Body of pancreas (tissue), 4 donors: ENCODE data around the gene MAB21L4. TPM values are rescaled to one million over a fixed set of nuclear protein-coding genes. Genes with fewer than 3 reads are reported as not detected.

ENCODE experiments used
- ATAC-seq: fragments of 150-250 bp; one replicate; pipeline ENCODE4 v1.9.1; 2016
- DNase-seq, 4 donors: peaks; one replicate each; pipeline ENCODE4 v3.0.0-alpha.2; 2019
- H3K27ac ChIP-seq, 4 donors: fragments of 200-600 bp; sonication (generic); 1 replicate in 3 of 4; 2 replicates in 1 of 4; pipeline versions ENCODE4 v1.5.1 to v1.6.1; 2016 to 2019; ENCODE audit warnings: mild to moderate bottlenecking in 1 of 4, mixed read lengths in 1 of 4, moderate library complexity in 1 of 4
- H3K27me3 ChIP-seq, 2 donors: fragments of 200-600 bp; sonication (generic); one replicate each; pipeline ENCODE4 v1.6.0; 2016; ENCODE audit warnings: mild to moderate bottlenecking in 1 of 2
- H3K36me3 ChIP-seq, 2 donors: fragments of 200-600 bp; sonication (generic); replicated peaks in 1 of 2; 2 replicates each; pipeline ENCODE4 v1.5.1; 2016; ENCODE audit warnings: low read depth in 2 of 2; ENCODE audit not compliant: insufficient read depth in 1 of 2
- H3K4me1 ChIP-seq: fragments of 200-600 bp; sonication (generic); one replicate; pipeline ENCODE4 v1.6.0; 2016
- H3K4me3 ChIP-seq, 2 donors: fragments of 200-600 bp; sonication (generic); 1 replicate in 1 of 2; 2 replicates in 1 of 2; pipeline ENCODE4 v1.5.1; 2016 to 2019
- H3K9me3 ChIP-seq, 3 donors: fragments of 200-600 bp; sonication (generic); 1 replicate in 2 of 3; 2 replicates in 1 of 3; pipeline ENCODE4 v1.5.1; 2016
- POLR2A ChIP-seq, 3 donors: fragments of 450-650 bp; IDR thresholded peaks; one replicate each; pipeline ENCODE4 v1.6.1; 2016; ENCODE audit warnings: antibody characterized with exemption in 3 of 3, mild to moderate bottlenecking in 2 of 3
- WGBS, 2 donors: methylation state at CpG; one replicate each; pipeline ENCODE4 v1.1.5; 2017; 5-methylcytosine and 5-hydroxymethylcytosine counted together
- intact Hi-C: fragments of 100-400 bp; cut with DNase I; formaldehyde crosslinking; loops from one replicate; pipeline ENCODE4 v1.15.1; 2023
- total RNA-seq, 2 donors: library from RNA; depleted of rRNA; stranded (reverse); fragments of >200 nt; gene quantifications; one replicate each; pipeline ENCODE4 v1.1.0, GENCODE V29; 2016
- TF ChIP-seq, protein P1 (sequence below), 7 experiments: fragments of 450-650 bp in 4 of 7; fragments of 200-600 bp in 3 of 7; sonication (generic) in 3 of 7; IDR thresholded peaks; one replicate each; pipeline ENCODE4 v1.5.1; 2016 to 2019; ENCODE audit warnings: antibody characterized with exemption in 7 of 7

Gene MAB21L4
- total RNA-seq, 2 donors from 2014 or later, result 0.26 TPM; not detected in 1

DNA sequence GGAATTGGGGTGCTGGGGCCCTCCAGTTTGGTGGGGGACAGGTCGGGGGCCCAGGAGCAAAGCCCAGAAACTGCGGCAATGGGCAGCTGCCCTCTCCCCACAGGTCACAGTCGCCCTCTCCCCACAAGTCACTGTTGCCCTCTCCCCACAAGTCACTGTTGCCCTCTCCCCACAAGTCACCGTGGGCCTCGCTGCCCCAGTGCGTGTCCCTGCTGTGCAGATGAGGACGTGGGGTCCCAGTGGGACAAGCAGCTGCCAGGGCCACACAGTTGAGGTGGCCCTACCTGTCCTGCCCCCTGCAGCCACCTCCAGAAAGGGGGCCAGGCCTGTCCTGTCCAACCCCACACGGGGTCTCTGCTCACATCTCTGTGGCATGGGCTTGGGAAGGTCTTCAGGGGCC, 40.3 kb downstream of the MAB21L4 start:
- Histone ChIP-seq H3K27ac (no peak overlapping the region), H3K9me3 (no peaks in the 10 kb centered on the region), H3K27me3 (no peaks in the 10 kb centered on the region), H3K4me3 (no peak overlapping the region), H3K36me3 (no peaks in the 10 kb centered on the region), H3K4me1 (peaks cover 13% of the 10 kb centered on the region)
- intact Hi-C loops, result no loop called here
- TF ChIP-seq, protein P1, sequence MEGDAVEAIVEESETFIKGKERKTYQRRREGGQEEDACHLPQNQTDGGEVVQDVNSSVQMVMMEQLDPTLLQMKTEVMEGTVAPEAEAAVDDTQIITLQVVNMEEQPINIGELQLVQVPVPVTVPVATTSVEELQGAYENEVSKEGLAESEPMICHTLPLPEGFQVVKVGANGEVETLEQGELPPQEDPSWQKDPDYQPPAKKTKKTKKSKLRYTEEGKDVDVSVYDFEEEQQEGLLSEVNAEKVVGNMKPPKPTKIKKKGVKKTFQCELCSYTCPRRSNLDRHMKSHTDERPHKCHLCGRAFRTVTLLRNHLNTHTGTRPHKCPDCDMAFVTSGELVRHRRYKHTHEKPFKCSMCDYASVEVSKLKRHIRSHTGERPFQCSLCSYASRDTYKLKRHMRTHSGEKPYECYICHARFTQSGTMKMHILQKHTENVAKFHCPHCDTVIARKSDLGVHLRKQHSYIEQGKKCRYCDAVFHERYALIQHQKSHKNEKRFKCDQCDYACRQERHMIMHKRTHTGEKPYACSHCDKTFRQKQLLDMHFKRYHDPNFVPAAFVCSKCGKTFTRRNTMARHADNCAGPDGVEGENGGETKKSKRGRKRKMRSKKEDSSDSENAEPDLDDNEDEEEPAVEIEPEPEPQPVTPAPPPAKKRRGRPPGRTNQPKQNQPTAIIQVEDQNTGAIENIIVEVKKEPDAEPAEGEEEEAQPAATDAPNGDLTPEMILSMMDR (IDR thresholded peaks at IDR 0.05), result no peak
- TF ChIP-seq POLR2A (IDR thresholded peaks at IDR 0.05), result no peak
- DNase-seq (no peak), ATAC-seq (no peak)
- 96 to 100% methylated on average over 4 to 7 of the region's 8 CpGs for WGBS, 2 donors

DNA sequence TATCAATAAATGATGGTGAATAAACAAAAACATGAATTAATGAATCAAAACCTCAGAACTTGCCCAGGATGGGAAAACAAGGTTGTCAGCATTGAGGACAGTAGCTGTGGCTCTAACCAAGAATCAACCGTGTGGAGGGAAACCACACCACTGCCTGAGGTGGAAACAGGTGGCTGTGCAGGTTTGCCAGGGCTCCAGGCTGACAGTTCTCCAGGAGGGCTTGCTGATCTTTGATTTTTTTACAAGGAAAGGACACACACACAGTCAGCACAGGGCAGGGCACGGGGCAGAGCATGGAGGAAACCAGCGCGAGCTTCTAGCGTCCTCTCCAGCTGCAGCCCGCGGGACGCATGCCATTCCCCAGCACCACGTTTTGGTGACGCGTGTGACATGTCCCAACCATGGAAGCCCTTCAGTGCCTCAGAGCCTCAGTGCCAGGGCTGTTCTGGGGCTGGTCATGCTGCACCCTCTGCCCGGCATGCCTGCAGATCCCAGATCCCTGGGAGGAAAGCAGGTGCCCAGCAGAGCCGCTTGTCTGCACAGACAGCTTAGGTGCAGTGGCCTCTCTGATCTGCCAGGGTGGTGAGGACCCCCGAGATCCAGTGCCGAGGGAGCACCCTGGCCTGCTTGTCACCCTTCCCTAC, 43.2 kb downstream of the MAB21L4 start:
- intact Hi-C loops, result no loop called here
- H3K27ac ChIP-seq, result no peak overlapping the region
- H3K4me3 ChIP-seq, result no peak overlapping the region
- DNase-seq (no peak), ATAC-seq (no peak)
- peaks cover 13% of the 10 kb centered on the region for H3K4me1 ChIP-seq
- no peaks in the 10 kb centered on the region for H3K9me3 ChIP-seq
- no peak for TF ChIP-seq POLR2A (IDR thresholded peaks at IDR 0.05)
- TF ChIP-seq, protein P1 (IDR thresholded peaks at IDR 0.05), result no peak
- WGBS, 2 donors, result 63 to 77% methylated on average over 4 to 15 of the region's 15 CpGs
- H3K36me3 ChIP-seq, result no peaks in the 10 kb centered on the region
- no peaks in the 10 kb centered on the region for H3K27me3 ChIP-seq

DNA sequence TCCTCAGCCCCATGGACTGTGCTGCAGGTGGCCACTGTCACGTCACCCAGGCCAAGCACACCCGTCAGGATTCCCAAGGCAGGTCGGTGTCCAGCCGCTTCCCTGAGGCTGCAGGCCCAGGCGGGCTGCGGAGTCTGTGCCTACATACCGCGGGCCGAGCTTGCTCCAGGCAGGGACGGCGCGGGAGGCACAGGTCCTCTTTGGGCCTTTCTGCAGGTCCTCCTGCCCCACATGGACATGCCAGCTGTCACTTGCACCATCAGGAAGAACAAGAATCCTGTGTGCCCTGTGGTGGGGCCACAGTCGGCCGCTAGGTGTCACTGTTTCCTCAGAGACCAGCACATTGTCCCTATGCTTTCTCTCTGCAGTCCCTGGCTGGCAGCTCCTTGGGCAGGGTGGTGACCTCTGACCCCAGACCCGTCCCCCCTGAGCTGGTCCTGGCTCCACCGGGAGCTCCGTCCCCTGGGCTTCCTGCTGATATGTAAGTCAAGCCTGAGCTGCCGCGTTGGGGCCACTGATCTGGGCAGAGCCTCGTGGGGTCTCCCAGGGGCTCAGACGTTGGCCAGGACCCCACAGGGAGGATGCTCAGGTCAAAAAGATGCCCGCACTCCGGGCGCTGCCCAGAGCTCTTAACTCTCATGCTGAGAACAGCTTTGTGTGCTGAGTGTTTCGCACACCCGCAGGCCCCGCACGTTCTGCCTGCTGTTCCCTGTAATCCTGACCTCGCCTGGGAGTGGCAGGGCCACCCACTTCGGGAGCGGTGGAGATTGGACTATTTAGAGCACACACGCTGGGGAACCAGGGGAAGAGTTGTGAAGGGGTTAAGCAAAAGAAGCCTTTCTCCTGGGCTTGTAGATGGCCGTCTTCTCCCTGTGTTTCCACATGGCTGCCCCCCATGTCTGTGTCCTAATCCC, 44.6 kb downstream of the MAB21L4 start:
- intact Hi-C loops, result no loop called here
- peak; percentile 95 for ATAC-seq
- 34% methylated on average over 8 to 30 of the region's 33 CpGs for WGBS, 2 donors

DNA sequence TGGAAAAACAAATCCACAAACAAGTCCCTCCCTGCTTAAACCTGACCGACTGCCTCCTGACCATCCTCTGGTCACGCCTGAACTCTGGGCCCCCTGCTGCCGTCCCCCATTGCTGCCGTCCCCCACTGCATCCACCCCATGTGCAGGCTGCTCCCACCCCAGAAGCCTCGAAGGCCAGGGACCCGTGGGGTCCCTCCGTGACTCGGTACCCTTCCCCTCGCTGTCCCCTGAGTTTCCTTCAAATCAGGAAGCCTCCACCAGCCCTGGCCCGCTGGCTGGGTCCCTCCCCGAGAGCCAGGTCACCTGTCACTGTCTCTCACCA, 45.2 kb downstream of the MAB21L4 start:
- intact Hi-C loops, result no loop called here
- Histone ChIP-seq H3K27me3 (no peaks in the 10 kb centered on the region), H3K4me1 (no peaks in the 10 kb centered on the region), H3K36me3 (no peaks in the 10 kb centered on the region), H3K27ac (no peak overlapping the region), H3K9me3 (no peaks in the 10 kb centered on the region), H3K4me3 (no peak overlapping the region)
- ATAC-seq (no peak), DNase-seq (no peak)
- no peak for TF ChIP-seq POLR2A (IDR thresholded peaks at IDR 0.05)
- TF ChIP-seq, protein P1 (IDR thresholded peaks at IDR 0.05), result no peak
- 50 to 65% methylated on average over 11 of the region's 11 CpGs for WGBS, 2 donors

More for the DNA sequence above, 44.6 kb downstream of the MAB21L4 start:
- H3K9me3 ChIP-seq, result no peaks in the 10 kb centered on the region
- H3K4me3 ChIP-seq, result no peak overlapping the region
- no peak for TF ChIP-seq POLR2A (IDR thresholded peaks at IDR 0.05)
- TF ChIP-seq, protein P1 (IDR thresholded peaks at IDR 0.05), result peak; percentile 91 to 98 (median 95)
- H3K27ac ChIP-seq, result no peak overlapping the region
- H3K27me3 ChIP-seq, result no peaks in the 10 kb centered on the region
- peak; percentile 88 to 94 (median 90) for DNase-seq
- H3K36me3 ChIP-seq, result no peaks in the 10 kb centered on the region
- H3K4me1 ChIP-seq, result no peaks in the 10 kb centered on the region
